Upper lobe of left lung (tissue), 4 donors: ENCODE results near the gene LCOR.

Source experiments
- POLR2A ChIP-seq, 4 donors: fragments of 450-650 bp; IDR thresholded peaks; one replicate each; pipeline ENCODE4 v1.5.1; 2016 to 2017; ENCODE audit warnings: antibody characterized with exemption in 4 of 4, mild to moderate bottlenecking in 2 of 4
- TF ChIP-seq, protein P1 (sequence below), 6 experiments: fragments of 450-650 bp in 4 of 6; fragments of 200-600 bp in 2 of 6; sonication (generic) in 2 of 6; IDR thresholded peaks; one replicate each; pipeline ENCODE4 v1.5.1; 2016 to 2019; ENCODE audit warnings: antibody characterized with exemption in 6 of 6

DNA sequence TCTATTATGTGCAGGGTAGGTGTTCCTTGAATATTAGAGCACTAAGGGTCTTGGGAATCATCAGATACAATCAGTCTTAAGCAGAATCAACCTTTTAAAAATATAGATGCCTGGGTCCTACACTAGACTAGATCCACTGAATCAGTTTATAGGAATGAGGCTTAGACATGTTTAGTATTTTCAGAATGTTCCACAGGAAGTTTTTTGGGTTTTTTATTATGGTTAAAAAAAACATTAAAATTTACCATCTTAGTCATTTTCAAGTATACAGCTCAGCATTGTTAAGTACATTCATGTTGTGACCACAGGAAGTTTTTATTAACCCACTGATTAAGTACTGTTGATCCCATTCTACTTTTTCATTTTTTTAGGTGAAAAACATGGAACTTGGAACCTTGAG lies 135.7 kb downstream of the LCOR start:
- TF ChIP-seq, protein P1, sequence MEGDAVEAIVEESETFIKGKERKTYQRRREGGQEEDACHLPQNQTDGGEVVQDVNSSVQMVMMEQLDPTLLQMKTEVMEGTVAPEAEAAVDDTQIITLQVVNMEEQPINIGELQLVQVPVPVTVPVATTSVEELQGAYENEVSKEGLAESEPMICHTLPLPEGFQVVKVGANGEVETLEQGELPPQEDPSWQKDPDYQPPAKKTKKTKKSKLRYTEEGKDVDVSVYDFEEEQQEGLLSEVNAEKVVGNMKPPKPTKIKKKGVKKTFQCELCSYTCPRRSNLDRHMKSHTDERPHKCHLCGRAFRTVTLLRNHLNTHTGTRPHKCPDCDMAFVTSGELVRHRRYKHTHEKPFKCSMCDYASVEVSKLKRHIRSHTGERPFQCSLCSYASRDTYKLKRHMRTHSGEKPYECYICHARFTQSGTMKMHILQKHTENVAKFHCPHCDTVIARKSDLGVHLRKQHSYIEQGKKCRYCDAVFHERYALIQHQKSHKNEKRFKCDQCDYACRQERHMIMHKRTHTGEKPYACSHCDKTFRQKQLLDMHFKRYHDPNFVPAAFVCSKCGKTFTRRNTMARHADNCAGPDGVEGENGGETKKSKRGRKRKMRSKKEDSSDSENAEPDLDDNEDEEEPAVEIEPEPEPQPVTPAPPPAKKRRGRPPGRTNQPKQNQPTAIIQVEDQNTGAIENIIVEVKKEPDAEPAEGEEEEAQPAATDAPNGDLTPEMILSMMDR (IDR thresholded peaks at IDR 0.05) = no peak
- TF ChIP-seq POLR2A (IDR thresholded peaks at IDR 0.05) = no peak
